Upper lobe of right lung (tissue), 1 donor: ENCODE results near the gene ANKRD17. TPM values are rescaled to one million over a fixed set of nuclear protein-coding genes. Genes with fewer than 3 reads are reported as not detected.
A peak's percentile ranks its signal among the peaks of the same experiment; 100 is the strongest.
"Not testable (repeated sequence)": the region's sequence is repeated elsewhere in the genome, so short reads cannot be mapped to it uniquely, and the experiment has no call there.

Experiments
- ATAC-seq: fragments of 200-7000 bp; cut with Tn5 transposase; one replicate; pipeline ENCODE4 v1.9.1; 2020; ENCODE audit warnings: mild to moderate bottlenecking, moderate library complexity
- DNase-seq: peaks from one replicate; pipeline ENCODE4 v3.0.0-alpha.2; 2020
- H3K27ac ChIP-seq: fragments of 200-600 bp; one replicate; pipeline ENCODE4 v1.8.0; 2022
- H3K27me3 ChIP-seq: fragments of 200-600 bp; one replicate; pipeline ENCODE4 v1.8.0; 2022; ENCODE audit warnings: mild to moderate bottlenecking
- H3K36me3 ChIP-seq: fragments of 200-600 bp; one replicate; pipeline ENCODE4 v1.8.0; 2022
- H3K4me1 ChIP-seq: fragments of 200-600 bp; one replicate; pipeline ENCODE4 v1.8.0; 2022
- H3K4me3 ChIP-seq: fragments of 200-600 bp; one replicate; pipeline ENCODE4 v1.8.0; 2022; ENCODE audit warnings: mild to moderate bottlenecking
- H3K9me3 ChIP-seq: fragments of 200-600 bp; one replicate; pipeline ENCODE4 v1.8.0; 2022
- CTCF ChIP-seq: fragments of 200-600 bp; IDR thresholded peaks from one replicate; pipeline ENCODE4 v1.8.0; 2022; ENCODE audit warnings: antibody characterized with exemption
- intact Hi-C: fragments of 100-400 bp; cut with DNase I; formaldehyde crosslinking; loops from one replicate; pipeline ENCODE4 v1.11.0; 2022
- total RNA-seq: library from RNA; stranded (reverse); fragmentation: NEBNext Ultra II Directional; extraction: Animal tissue kit (Norgen Biotek cat#: 25700); gene quantifications from one replicate; pipeline ENCODE4 v1.2.1, GENCODE V29; 2021
- donor health status: DM: no; HTN: yes; CAD: no; lungs with severe emphysema.

The ANKRD17 gene
- total RNA-seq, 1 donor from 2014 or later: 61.5 TPM

- no peak overlapping the region for H3K4me3 ChIP-seq
- no peak for TF ChIP-seq CTCF
- no peaks in the 10 kb centered on the region for H3K9me3 ChIP-seq
- intact Hi-C loops: no loop called here
- no peak overlapping the region for H3K27ac ChIP-seq
- no peaks in the 10 kb centered on the region for H3K27me3 ChIP-seq
- no peak for ATAC-seq
- no peaks in the 10 kb centered on the region for H3K4me1 ChIP-seq
- DNase-seq: no peak
- H3K36me3 ChIP-seq: no peaks in the 10 kb centered on the region
Measured at GRCh38 chr4:73230865-73231517, 27.6 kb downstream of the ANKRD17 start.

- ATAC-seq, H3K9me3 ChIP-seq, H3K36me3 ChIP-seq, H3K4me1 ChIP-seq, H3K27me3 ChIP-seq, intact Hi-C loops, H3K4me3 ChIP-seq, DNase-seq, H3K27ac ChIP-seq: not testable (repeated sequence)
Measured at GRCh38 chr4:73228800-73229199, 29.8 kb downstream of the ANKRD17 start.

GRCh38 chr4:73224886-73225285 lies 33.7 kb downstream of the ANKRD17 start:
- H3K27me3 ChIP-seq: no peaks in the 10 kb centered on the region
- H3K9me3 ChIP-seq: no peaks in the 10 kb centered on the region
- peaks cover 30% of the 10 kb centered on the region for H3K4me1 ChIP-seq
- H3K4me3 ChIP-seq: no peak overlapping the region
- H3K36me3 ChIP-seq: no peaks in the 10 kb centered on the region
- ATAC-seq: no peak
- intact Hi-C loops: no loop called here
- H3K27ac ChIP-seq: no peak overlapping the region
- no peak for TF ChIP-seq CTCF
- DNase-seq: no peak

- Histone ChIP-seq H3K4me3 (peak overlapping the region; percentile 54), H3K9me3 (no peaks in the 10 kb centered on the region), H3K36me3 (no peaks in the 10 kb centered on the region), H3K27ac (peak overlapping the region; percentile 82), H3K27me3 (no peaks in the 10 kb centered on the region), H3K4me1 (peaks cover 30% of the 10 kb centered on the region)
- TF ChIP-seq CTCF: no peak
- DNase-seq (no peak), ATAC-seq (no peak)
- intact Hi-C loops: no loop called here
Measured at GRCh38 chr4:73223258-73223650, 35.3 kb downstream of the ANKRD17 start.

GRCh38 chr4:73222466-73223257 lies 35.9 kb downstream of the ANKRD17 start:
- DNase-seq: no peak
- peaks cover 30% of the 10 kb centered on the region for H3K4me1 ChIP-seq
- peak overlapping the region; percentile 54 for H3K4me3 ChIP-seq

More at GRCh38 chr4:73222466-73223257, 35.9 kb downstream of the ANKRD17 start:
- Histone ChIP-seq H3K36me3 (no peaks in the 10 kb centered on the region), H3K27me3 (no peaks in the 10 kb centered on the region), H3K27ac (peak overlapping the region; percentile 82), H3K9me3 (no peaks in the 10 kb centered on the region)
- peak; percentile 100 for ATAC-seq
- no peak for TF ChIP-seq CTCF
- intact Hi-C loops: no loop called here
